ENCODE measurements around the gene TSPEAR. TPM values are rescaled to one million over a fixed set of nuclear protein-coding genes. Genes with fewer than 3 reads are reported as not detected.

The TSPEAR gene
- total RNA-seq, 1 experiment from 2014 or later: 1.8 TPM

GRCh38 chr21:44732956-44733355 lies 21.6 kb upstream of the TSPEAR start:
- H3K36me3 ChIP-seq (replicated peaks; ENCODE audit: control insufficient read depth, insufficient read depth, low read length): no peaks in the 10 kb centered on the region
- H3K4me3 ChIP-seq (ENCODE audit: insufficient read depth, low read depth, low read length): no peak overlapping the region
- H3K27me3 ChIP-seq (ENCODE audit: control insufficient read depth, insufficient read depth, low read length): no peaks in the 10 kb centered on the region
- peak; percentile 40 for DNase-seq

GRCh38 chr21:44732263-44732662 lies 20.9 kb upstream of the TSPEAR start:
- Histone ChIP-seq H3K4me3 (ENCODE audit: insufficient read depth, low read depth, low read length) (no peak overlapping the region), H3K27me3 (ENCODE audit: control insufficient read depth, insufficient read depth, low read length) (no peaks in the 10 kb centered on the region), H3K36me3 (replicated peaks; ENCODE audit: control insufficient read depth, insufficient read depth, low read length) (no peaks in the 10 kb centered on the region)
- peak; percentile 36 for DNase-seq

GRCh38 chr21:44730951-44731579 lies 19.7 kb upstream of the TSPEAR start:
- peak; percentile 24 for DNase-seq
- H3K27me3 ChIP-seq (ENCODE audit: control insufficient read depth, insufficient read depth, low read length): no peaks in the 10 kb centered on the region
- no peaks in the 10 kb centered on the region for H3K36me3 ChIP-seq (replicated peaks; ENCODE audit: control insufficient read depth, insufficient read depth, low read length)
- H3K4me3 ChIP-seq (ENCODE audit: insufficient read depth, low read depth, low read length): no peak overlapping the region

GRCh38 chr21:44730028-44730395 lies 18.6 kb upstream of the TSPEAR start:
- no peak overlapping the region for H3K4me3 ChIP-seq (ENCODE audit: insufficient read depth, low read depth, low read length)

GRCh38 chr21:44729336-44730027 lies 18.1 kb upstream of the TSPEAR start:
- no peaks in the 10 kb centered on the region for H3K36me3 ChIP-seq (replicated peaks; ENCODE audit: control insufficient read depth, insufficient read depth, low read length)
- peak; percentile 56 for DNase-seq
- no peak overlapping the region for H3K4me3 ChIP-seq (ENCODE audit: insufficient read depth, low read depth, low read length)
- H3K27me3 ChIP-seq (ENCODE audit: control insufficient read depth, insufficient read depth, low read length): peaks cover 2% of the 10 kb centered on the region; the same call in 1 of the 2 replicates

More at GRCh38 chr21:44730028-44730395, 18.6 kb upstream of the TSPEAR start:
- no peaks in the 10 kb centered on the region for H3K36me3 ChIP-seq (replicated peaks; ENCODE audit: control insufficient read depth, insufficient read depth, low read length)
- H3K27me3 ChIP-seq (ENCODE audit: control insufficient read depth, insufficient read depth, low read length): no peaks in the 10 kb centered on the region
- peak; percentile 13 for DNase-seq

- H3K36me3 ChIP-seq (replicated peaks; ENCODE audit: control insufficient read depth, insufficient read depth, low read length): no peaks in the 10 kb centered on the region
- H3K4me3 ChIP-seq (ENCODE audit: insufficient read depth, low read depth, low read length): no peak overlapping the region
- H3K27me3 ChIP-seq (ENCODE audit: control insufficient read depth, insufficient read depth, low read length): peaks cover 10% of the 10 kb centered on the region
- DNase-seq: peak; percentile 23
Observed at GRCh38 chr21:44728716-44729115, 17.3 kb upstream of the TSPEAR start.

- DNase-seq: peak; percentile 32
- Histone ChIP-seq H3K27me3 (ENCODE audit: control insufficient read depth, insufficient read depth, low read length) (peaks cover 18% of the 10 kb centered on the region), H3K4me3 (ENCODE audit: insufficient read depth, low read depth, low read length) (no peak overlapping the region), H3K36me3 (replicated peaks; ENCODE audit: control insufficient read depth, insufficient read depth, low read length) (no peaks in the 10 kb centered on the region)
Observed at GRCh38 chr21:44727757-44728156, 16.4 kb upstream of the TSPEAR start.

GRCh38 chr21:44727321-44727720 lies 15.9 kb upstream of the TSPEAR start:
- peaks cover 19% of the 10 kb centered on the region for H3K27me3 ChIP-seq (ENCODE audit: control insufficient read depth, insufficient read depth, low read length)
- DNase-seq: no peak
- no peaks in the 10 kb centered on the region for H3K36me3 ChIP-seq (replicated peaks; ENCODE audit: control insufficient read depth, insufficient read depth, low read length)
- no peak overlapping the region for H3K4me3 ChIP-seq (ENCODE audit: insufficient read depth, low read depth, low read length)

GRCh38 chr21:44726826-44727225 lies 15.5 kb upstream of the TSPEAR start:
- DNase-seq: peak; percentile 46
- Histone ChIP-seq H3K27me3 (ENCODE audit: control insufficient read depth, insufficient read depth, low read length) (peaks cover 19% of the 10 kb centered on the region), H3K36me3 (replicated peaks; ENCODE audit: control insufficient read depth, insufficient read depth, low read length) (no peaks in the 10 kb centered on the region), H3K4me3 (ENCODE audit: insufficient read depth, low read depth, low read length) (no peak overlapping the region)

GRCh38 chr21:44724926-44725325 lies 13.6 kb upstream of the TSPEAR start:
- peaks cover 19% of the 10 kb centered on the region for H3K27me3 ChIP-seq (ENCODE audit: control insufficient read depth, insufficient read depth, low read length)
- DNase-seq: peak; percentile 25
- no peak overlapping the region for H3K4me3 ChIP-seq (ENCODE audit: insufficient read depth, low read depth, low read length)
- no peaks in the 10 kb centered on the region for H3K36me3 ChIP-seq (replicated peaks; ENCODE audit: control insufficient read depth, insufficient read depth, low read length)

- no peak overlapping the region for H3K4me3 ChIP-seq (ENCODE audit: insufficient read depth, low read depth, low read length)
- no peaks in the 10 kb centered on the region for H3K36me3 ChIP-seq (replicated peaks; ENCODE audit: control insufficient read depth, insufficient read depth, low read length)
- no peak for DNase-seq
- peaks cover 19% of the 10 kb centered on the region for H3K27me3 ChIP-seq (ENCODE audit: control insufficient read depth, insufficient read depth, low read length)
Observed at GRCh38 chr21:44724196-44724595, 12.8 kb upstream of the TSPEAR start.

- peak; percentile 86 for DNase-seq
- Histone ChIP-seq H3K36me3 (replicated peaks; ENCODE audit: control insufficient read depth, insufficient read depth, low read length) (no peaks in the 10 kb centered on the region), H3K27me3 (ENCODE audit: control insufficient read depth, insufficient read depth, low read length) (peaks cover 19% of the 10 kb centered on the region), H3K4me3 (ENCODE audit: insufficient read depth, low read depth, low read length) (peak overlapping the region; percentile 19; the same call in 1 of the 2 replicates)
Observed at GRCh38 chr21:44723177-44724131, 12.1 kb upstream of the TSPEAR start.

GRCh38 chr21:44722731-44723130 lies 11.4 kb upstream of the TSPEAR start:
- no peak overlapping the region for H3K4me3 ChIP-seq (ENCODE audit: insufficient read depth, low read depth, low read length)
- H3K27me3 ChIP-seq (ENCODE audit: control insufficient read depth, insufficient read depth, low read length): peaks cover 19% of the 10 kb centered on the region
- DNase-seq: peak; percentile 56
- H3K36me3 ChIP-seq (replicated peaks; ENCODE audit: control insufficient read depth, insufficient read depth, low read length): no peaks in the 10 kb centered on the region

GRCh38 chr21:44720170-44720569 lies 8.8 kb upstream of the TSPEAR start:
- DNase-seq: no peak
- Histone ChIP-seq H3K27me3 (ENCODE audit: control insufficient read depth, insufficient read depth, low read length) (peaks cover 19% of the 10 kb centered on the region), H3K36me3 (replicated peaks; ENCODE audit: control insufficient read depth, insufficient read depth, low read length) (no peaks in the 10 kb centered on the region), H3K4me3 (ENCODE audit: insufficient read depth, low read depth, low read length) (no peak overlapping the region)
